GM12801 (cell line): ENCODE data around the gene C1QTNF7.

Experiments used
- TF ChIP-seq, protein P1 (sequence below): IDR thresholded peaks from one replicate; pipeline ENCODE4 v1.5.1; 2011; ENCODE audit warnings: control low read depth; ENCODE audit not compliant: insufficient read length; ENCODE audit errors: extremely low read depth

The C1QTNF7 gene

DNA sequence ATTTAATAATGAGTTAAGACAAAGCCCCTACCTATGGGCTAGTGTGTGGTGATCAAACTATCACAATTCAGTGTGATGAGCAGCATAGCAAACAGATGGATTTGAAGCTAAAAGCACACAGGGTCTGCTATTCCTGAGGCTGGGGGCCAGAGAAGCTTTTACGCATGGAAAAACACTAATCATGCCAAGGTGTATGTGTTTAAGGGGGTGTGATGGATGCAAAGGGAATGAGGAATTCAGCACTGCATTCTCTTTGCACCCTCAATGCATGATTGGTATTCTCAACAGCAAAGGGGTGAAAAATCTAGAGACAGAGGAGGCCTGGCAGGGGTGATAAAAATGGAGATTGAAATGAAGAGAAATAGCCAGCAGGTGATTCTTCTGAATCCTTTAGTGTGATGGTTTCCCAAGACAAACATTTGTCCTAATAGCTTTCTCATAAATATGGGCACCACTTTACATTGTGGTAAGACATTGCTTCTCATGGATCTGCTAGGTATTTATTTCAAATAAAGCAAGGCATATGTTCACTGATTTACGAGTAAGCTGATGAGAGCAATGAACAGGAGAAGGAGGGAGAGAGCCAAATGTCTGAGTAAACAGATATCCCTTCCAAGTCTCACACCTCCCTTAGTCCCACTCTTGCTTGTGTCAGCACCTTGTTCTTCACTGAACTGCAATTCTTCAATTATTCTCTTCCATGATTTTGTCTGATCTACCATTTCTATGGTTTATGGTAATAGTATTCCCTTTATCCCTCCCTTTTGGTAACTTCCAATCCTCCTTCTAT, 15.7 kb downstream of the C1QTNF7 start:
- TF ChIP-seq, protein P1, sequence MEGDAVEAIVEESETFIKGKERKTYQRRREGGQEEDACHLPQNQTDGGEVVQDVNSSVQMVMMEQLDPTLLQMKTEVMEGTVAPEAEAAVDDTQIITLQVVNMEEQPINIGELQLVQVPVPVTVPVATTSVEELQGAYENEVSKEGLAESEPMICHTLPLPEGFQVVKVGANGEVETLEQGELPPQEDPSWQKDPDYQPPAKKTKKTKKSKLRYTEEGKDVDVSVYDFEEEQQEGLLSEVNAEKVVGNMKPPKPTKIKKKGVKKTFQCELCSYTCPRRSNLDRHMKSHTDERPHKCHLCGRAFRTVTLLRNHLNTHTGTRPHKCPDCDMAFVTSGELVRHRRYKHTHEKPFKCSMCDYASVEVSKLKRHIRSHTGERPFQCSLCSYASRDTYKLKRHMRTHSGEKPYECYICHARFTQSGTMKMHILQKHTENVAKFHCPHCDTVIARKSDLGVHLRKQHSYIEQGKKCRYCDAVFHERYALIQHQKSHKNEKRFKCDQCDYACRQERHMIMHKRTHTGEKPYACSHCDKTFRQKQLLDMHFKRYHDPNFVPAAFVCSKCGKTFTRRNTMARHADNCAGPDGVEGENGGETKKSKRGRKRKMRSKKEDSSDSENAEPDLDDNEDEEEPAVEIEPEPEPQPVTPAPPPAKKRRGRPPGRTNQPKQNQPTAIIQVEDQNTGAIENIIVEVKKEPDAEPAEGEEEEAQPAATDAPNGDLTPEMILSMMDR: no peak

DNA sequence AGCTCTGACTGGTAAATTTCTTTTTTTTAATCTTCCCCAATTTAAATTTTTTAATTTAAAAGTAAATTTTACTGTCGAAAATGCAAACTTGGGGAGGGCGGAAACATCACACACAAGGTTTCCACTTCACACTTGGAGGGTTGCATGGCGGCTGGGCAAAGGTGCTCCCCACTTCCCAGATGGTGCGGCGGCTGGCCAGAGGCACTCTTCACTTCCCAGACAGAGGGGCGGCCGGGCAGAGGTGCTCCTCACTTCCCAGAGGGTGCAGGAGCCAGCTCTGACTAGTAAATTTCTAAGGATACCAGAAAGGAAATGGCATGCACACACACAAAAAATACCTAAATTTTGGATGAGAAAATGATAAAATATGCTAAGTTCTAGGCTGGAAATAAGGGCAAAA, 16.4 kb downstream of the C1QTNF7 start:
- TF ChIP-seq, protein P1: no peak

DNA sequence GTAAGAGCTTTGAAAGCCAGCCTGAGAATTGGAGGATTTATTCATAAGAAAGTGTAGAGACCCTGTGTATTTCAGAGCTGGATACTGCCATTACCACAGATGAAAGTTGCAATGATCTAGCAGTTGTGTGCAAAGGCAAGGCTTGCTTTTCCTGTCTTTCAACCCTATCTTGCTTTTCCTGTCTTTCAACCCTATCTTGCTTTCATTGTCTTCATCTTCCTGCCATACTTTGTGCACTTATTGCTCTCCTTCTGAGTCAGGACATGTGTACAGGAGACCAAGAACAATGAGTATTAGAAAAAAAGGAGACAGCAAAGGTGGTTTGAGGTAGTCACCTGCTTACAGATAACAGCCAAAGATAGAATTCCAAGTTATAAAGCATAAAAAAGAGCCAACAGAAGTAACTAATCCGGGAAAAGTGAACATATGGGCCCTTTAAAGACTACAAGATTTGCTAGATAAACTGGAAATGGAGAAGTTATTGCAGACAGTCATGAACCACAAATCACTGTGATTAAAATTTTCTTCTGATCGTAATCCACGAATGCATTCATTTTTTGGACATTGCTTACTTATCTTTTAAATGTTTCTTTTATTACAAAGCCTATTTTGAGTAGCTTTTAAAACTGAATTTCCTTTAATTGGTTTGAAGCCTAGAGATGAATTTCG, 17.2 kb downstream of the C1QTNF7 start:
- TF ChIP-seq, protein P1: no peak

DNA sequence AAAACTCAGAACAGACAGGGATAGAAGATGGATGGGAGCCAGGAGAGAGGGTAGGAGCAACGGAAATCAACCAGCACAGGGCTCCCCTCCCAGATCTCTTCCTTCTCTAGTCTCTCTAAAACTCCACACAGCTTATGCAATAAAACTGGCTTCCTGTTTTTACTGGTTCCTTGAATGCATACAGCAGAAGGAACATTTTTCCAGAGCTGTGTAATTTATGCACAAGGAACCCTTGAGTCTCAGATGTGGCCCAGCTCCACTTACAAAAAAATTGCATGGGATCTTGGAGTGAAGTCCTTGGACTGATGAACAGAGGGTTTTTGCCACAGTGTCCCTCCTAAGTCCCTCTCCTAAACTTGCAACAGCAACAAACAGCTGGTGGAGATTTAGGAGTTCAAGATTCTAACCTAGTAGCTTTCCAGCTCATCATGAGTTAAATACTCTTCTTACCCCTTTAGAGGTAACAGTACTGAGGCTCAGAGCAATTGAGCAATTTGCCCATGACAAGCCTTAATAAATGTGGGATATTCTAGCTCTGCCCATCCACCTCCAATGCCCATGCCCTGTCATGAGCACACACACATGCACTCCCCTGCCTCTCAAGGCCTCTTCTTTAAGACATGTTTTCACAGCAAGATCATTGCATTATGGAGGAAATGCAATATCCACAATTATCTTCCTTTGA, 23.5 kb downstream of the C1QTNF7 start:
- TF ChIP-seq, protein P1: no peak

DNA sequence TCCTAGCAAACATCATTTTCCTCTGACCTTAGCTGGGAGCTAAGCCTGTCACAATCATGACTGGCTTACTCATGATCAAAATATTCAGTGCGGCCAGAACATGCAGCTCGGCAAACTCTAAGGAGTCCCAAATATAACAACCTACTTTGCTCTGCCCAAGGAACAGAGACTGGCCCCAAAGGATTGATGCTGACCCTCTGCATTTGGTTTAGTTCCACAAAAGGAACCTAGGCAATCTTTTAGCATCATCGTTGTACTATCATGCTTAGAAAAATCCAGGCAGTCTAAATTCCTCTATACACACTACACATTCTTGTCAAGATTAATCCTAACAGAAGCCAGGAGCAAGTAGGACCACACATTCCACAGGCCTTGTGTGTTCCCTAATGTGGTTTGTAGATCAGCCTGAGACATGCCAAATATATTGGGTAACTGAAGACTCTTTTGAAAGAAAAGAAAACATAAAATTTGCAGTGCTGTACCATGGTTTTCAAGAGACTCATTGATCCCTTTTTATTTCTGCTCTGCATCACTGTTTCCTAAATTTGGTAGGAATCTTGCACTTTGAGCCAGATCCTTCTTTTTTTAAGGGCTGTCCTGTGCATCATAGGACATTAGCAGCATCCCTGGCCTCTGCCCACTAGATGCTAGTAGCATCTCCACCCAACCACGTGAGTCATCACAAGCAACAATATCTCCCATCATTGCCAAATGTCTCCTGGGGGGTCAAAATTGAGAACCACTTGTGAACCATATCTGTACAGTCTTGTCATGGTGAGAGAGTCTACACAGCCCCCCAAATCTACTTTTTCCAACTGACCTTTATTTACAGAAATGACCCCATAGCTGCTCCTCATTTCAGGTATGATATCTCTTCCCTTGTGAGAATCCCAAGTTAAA, 24.3 kb downstream of the C1QTNF7 start:
- TF ChIP-seq, protein P1: no peak

DNA sequence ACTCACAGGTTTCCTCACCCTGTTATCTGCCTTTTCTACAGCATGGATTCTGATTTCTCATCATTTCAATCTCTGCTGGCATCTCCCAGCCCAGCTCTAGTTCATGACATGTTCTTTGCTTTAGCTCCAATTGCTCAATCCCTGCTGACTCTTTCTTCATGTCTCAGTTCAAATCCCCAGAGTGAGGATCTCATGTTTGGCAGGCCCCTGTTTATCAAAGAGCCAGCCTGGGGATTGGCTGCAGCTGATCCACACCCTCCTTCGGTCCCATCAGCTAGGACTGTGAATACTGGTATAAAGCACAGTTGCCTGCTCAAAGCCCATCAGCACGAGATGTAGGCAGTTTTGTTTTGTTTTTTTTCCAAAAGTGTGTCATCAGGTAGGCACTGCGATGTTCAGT, 27.5 kb downstream of the C1QTNF7 start:
- TF ChIP-seq, protein P1: no peak
